GM23338 (cell line): ENCODE results near the gene CDHR3.

Source experiments
- CTCF ChIP-seq, 2 experiments: fragments of 200-600 bp in 1 of 2; sonication (generic) in 1 of 2; conservative IDR thresholded peaks; 2 replicates each; pipeline versions ENCODE4 v1.5.1 to v1.6.1; 2016 to 2017; ENCODE audit warnings: antibody characterized with exemption in 2 of 2, low read depth in 2 of 2, mild to moderate bottlenecking in 2 of 2, moderate library complexity in 1 of 2
- POLR2AphosphoS5 ChIP-seq: IDR thresholded peaks from 2 replicates; pipeline ENCODE4 v1.6.1; 2016; ENCODE audit warnings: antibody characterized with exemption, low read depth

- TF ChIP-seq CTCF (conservative IDR thresholded peaks at IDR 0.05; ENCODE audit: low read depth in 2 of 2) (no peak), POLR2AphosphoS5 (no peak)
These were observed 97.4 kb downstream of the CDHR3 start for GRCh38 chr7:106060394-106060920.
